Activated CD4-positive, alpha-beta T cell treated with anti-CD3 and anti-CD28 coated beads for 24 hours (primary cell): ENCODE measurements around the gene LTC4S.

Experiments used
- DNase-seq, 2 donors: peaks; one replicate each; pipeline ENCODE4 v3.0.0-alpha.2; 2020; ENCODE audit warnings: low read depth in 2 of 2

Gene LTC4S

DNA sequence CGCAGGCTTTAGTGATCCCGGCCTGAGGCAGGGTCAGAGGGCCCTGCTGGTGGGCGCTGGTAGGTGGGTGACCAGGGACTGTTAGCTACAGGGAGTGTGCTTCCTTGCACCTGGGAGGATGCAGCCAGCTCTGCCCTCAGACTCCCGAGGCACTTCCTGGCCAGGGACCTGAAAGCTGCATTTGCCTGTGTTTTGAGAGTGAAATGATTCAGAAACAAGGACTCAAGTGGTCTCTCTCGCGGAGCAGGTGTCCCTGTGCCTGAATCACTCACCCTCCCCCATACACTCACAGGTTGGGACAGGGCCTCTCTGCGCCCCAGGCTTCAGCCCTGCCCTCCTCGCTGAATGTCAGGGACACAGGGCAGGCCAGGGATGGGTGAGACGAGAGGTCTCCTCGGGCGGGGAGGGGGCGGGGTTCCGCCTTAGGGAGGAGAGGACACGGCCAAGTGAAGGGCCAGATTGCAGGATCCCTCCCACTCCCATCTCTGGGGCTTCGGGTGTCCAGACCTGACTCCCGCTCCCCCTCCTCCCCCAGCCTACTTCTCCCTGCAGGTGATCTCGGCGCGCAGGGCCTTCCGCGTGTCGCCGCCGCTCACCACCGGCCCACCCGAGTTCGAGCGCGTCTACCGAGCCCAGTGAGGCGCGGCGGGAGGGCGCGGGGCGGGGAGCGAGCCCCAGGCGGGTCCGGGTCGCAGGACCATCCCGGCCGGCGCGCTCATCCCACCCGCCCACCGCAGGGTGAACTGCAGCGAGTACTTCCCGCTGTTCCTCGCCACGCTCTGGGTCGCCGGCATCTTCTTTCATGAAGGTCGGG is 1.5 kb downstream of the LTC4S start:
- DNase-seq: no peak

DNA sequence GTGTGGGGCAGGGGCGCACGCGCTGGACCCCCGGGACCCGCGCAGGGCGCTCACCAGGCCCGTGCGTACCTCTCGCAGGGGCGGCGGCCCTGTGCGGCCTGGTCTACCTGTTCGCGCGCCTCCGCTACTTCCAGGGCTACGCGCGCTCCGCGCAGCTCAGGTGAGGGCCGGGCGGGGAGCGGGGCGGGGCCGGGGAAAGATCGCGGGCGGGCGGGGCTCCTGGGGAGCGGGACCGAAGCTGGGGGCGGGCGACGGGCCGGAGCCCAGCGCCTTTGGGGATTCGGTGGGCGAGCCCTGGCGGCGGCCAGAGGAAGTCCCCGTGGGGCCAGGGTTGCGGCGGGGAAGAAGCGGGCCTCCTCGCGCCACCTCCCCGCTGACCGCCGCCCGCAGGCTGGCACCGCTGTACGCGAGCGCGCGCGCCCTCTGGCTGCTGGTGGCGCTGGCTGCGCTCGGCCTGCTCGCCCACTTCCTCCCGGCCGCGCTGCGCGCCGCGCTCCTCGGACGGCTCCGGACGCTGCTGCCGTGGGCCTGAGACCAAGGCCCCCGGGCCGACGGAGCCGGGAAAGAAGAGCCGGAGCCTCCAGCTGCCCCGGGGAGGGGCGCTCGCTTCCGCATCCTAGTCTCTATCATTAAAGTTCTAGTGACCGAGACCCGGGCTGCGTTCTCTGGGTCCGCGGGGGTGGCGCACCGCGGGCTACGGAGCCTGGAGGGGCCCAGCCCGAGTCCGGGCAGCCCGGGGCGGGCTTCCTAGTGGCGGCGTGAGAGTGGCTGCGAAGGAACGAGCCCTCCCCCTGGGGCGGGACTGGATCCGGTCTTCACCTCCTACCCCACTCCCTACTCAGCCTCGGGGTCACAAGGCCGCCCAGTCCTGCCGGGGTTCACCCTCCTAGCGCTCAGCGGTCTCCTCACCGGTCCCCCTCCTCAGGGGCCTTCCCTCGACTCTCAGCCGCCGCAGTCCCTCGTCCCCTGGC is 2.4 kb downstream of the LTC4S start:
- peak in 1 of 2 donors; percentile 55 for DNase-seq

DNA sequence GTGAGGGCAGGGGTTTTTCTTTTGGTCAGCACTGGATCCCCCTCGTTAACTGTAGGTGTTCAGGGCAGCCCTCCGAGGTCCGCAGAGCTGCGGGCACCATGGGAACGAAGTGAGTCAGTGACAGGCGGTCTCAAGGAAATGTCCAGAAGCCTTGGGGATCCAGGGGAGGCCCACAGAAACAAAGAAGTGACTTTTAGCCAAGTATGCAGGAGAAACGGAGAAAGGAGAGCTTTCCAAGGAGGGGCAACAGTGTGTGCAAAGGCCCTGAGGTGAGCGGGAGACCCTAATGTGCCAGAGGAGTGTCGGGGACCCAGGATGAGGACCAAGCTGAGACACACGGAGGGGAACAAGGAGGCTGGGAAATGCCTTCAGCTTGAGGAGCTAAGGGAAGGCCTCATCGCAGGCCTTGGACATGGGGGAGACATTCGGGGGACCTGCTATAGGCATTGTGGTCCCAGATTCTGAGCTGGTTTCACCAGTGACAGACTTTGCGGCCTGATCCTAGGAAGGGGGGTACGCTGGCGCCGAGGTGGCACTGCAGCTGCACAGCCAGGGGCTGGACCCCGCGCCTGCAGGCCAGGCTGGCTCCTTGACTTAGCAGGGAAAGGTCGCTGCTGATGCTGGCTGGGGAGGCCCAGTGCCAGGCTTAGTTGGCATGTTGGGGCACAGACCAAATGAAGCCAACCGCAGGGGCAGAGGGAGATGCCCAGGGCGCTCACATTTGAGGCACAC is 3.3 kb downstream of the LTC4S start:
- no peak for DNase-seq

DNA sequence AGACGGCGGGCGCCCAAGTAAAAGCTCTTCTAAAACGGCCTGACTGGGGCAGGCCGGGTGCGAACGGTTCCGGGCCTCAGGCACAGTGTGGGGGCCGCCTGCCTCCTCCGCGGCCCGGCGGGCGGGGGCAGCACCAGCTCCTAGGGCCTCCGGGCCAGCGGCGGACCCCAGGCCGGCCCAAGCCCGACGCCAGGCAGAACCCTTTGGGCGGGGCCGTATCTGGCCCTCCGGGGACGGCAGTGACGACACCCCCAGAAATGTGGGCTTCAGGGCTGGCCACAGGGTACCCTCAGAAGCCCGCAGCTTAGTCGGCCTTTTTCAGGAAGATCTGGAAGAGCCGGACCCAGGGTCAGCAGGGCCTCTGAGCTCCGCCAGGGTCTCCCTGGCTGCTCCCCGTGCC is 4.0 kb downstream of the LTC4S start:
- no peak for DNase-seq

DNA sequence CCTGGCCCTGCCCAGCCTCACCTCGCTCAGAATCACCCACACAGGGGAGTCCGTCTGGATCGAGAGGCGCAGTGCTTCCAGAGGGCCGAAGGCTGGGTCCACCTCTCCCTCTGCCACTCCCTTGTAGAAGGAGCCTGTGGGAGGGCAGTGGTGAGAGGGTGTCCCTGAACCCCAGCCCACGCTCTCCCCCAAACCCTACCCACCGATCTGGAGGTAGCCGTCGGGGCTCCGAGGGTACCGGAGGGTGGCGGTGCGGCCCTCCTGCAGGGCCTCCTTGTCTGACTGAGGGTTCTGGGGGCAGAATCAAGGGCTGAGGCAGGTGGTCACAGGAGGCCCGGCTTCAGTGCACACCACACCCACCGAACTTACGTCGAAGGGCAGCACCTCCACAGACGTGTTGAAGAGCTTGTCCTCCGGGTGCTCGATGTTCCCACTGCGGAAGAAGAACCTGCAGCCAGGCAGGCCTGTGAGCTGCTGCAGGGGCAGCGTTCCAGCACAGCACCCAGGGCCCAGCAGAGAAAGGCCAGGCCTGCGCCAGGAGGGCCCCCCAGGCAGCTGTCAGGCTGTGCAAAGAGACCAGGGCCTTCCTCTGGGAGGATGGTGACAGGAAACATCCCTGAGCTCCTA is 4.5 kb downstream of the LTC4S start:
- no peak for DNase-seq

DNA sequence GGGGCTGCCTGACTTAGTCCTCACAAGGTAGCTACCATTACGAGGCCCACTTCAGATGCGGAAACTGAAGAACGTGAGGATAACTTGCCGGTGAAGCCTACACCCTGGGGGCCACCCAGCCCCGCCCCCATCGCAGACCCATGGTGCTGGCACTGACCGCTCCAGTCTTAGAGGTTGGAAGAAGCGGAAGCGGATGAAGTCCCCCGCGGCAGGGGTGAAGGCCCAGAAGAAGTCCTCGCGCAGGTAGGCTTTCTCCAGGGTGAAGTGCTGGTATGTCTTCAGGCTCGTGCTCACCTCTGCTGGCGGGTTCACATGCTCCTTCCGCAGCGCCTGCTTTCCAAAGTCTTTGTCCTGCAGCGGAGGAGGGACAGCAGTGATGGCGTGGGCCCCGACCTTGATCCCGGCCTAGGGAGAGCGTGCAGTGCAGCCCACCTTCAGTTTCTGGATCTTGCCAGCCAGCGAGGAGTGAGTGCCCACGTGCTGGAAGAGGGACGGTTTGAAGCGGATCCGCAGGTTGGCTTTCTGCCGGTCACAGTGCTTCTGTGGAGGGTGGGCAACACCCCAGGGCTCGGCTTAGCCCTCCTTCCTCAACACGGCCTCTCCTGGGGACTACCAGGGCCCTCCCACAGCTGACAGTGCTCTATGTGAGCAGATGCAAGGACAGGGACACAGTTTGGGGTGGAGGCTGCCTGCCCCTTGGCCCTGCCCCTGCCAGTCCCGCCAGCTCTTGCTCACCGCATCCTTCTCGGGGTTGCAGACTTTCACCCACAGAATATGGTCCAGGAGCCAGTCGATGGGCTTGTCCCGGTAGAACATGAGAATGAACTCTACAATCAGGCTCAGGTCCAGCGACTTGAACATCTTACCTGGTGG is 5.2 kb downstream of the LTC4S start:
- DNase-seq: no peak

DNA sequence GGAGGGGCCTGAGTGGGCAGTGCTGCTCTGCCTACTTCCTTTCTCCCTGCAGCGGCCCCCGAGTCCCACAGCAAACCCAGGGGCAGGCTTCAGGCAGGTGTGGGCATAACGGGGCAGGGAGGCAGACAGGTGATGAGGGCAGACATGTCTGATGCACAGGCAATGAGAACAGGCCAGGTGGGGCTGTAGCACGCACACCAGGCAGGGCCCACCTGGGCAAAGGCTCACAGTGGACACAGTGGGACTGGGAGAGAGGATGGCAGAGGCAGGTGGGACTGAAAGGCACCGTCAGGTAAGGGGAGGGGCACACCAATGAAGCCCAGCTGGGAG is 5.8 kb downstream of the LTC4S start:
- DNase-seq: no peak

DNA sequence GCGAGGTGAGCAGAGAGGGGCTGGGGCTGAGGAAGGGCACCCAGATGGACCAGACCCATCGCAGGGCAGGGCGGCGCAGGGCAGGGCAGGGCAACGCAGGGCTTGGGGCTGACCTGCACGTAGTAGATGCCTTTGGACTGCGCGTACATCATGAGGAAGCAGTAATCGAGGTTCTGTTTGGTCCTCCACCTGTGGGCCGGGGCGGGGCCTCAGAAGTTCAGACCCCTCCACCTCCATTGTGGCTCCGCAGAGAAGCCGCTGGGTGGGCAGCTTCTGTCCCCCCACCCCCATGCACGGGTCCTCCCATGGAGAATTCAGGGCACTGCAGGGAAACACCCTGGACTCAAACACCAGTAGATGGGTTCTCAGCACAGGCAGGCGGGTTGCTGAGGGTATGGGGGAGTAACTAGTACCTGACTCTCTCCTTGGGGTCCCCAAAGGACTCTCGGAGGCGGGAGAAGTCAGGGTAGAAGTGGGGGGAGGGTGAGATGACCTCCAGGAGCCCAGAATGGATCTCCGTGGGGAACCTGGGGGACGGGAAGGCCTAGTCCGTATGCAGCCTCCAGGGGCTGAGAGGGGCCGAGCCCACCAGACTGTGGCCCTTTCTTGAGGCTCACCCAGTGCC is 6.4 kb downstream of the LTC4S start:
- no peak for DNase-seq

DNA sequence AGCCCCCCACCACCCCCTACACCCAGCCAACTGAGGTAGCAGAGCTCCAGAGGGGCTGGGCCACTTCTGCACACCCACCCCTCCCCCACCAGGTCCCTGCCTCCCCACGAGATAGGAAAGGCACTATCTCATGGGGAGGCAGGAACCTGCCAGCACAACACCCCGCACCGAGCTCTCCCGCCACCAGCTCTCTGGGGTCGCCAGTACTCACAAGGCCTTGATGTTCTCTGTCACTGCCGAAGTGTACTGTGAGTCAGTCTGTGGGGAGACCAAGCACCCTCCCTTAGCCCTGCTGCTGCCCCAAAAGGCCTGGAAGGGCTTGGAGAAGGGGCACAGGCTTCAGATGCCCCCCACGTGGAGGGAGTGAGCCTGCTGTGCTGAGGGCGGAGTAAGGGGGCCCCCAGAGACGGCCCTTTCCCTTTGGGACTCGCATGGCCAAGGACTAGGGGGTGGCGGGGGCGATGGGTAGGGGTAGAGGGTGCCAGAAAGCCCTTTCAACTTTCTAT is 7.0 kb downstream of the LTC4S start:
- DNase-seq: no peak

DNA sequence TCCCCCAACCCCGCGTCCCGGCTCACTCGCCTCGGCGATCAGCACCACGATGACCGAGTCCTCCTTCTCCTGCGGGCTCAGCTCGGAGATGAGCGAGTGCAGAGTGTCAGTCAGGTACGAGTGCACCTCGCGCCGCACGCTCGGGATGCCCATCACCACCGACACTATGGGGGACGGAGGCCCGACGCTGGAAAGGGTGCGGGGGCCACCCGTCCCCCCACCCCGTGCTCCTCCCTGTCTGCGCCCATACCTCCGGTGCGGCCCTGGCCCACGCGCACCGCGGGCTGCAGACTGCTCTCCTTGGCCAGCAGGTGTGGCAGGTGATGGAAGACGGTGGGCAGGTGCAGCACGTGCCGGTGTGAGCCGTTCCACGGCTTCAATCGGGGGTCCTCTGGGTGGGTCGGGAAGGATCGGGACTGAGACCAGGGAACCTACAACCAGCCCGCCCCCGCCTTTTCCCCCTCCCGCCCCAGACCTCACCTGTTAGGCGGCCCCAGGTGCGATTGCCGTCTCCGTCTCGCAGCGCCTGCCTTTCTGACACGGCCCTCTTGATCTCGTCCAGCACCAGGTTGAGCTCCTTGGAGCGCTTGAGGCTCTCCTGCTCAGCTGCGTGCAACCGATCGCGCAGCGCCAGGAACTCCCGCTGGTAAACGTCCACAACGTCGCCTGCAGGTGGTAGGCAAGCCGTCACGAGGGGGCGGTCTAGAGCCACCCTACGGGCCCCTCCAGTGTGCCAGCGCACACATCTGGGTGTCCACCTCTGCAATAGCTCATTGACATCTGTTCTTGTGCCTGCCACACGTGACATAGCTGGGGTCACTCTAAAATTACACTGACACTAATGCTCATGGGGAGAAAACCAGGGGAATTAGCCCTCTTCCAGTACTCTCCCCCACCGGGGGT is 7.8 kb downstream of the LTC4S start:
- peak; percentile 82 to 83 for DNase-seq

DNA sequence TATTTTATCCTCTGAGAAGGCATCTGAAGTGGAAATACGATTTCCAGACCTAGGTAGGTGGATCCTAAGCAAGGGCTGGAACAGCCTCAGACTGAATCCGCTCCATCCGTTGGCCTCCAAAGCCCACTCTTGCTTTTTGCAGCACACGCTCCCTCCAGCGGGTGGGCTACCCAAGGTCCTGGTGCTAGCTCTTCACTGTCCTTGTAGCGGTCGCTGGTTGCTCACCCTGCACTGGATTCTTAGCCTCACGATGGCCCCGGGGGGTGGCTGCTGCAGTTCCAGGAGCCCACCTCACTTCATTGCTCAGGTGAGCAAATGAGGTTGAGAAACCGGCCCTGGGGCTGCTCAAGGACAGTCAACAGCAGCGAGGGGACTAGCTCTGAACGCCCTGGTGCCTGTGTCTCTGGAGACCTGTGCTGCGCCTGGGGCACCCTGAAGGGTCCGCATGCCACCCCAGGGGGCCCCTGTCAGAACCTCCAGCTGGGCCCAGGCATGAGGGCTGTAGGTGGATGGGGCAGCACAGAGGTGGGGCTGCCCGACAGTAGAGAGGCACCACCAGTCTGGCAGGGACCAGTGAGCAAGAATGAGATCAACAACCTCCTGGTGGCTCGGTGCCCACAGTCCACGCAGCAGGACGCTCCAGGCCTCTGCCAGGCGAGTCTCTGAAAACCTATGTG is 8.6 kb downstream of the LTC4S start:
- DNase-seq: no peak

DNA sequence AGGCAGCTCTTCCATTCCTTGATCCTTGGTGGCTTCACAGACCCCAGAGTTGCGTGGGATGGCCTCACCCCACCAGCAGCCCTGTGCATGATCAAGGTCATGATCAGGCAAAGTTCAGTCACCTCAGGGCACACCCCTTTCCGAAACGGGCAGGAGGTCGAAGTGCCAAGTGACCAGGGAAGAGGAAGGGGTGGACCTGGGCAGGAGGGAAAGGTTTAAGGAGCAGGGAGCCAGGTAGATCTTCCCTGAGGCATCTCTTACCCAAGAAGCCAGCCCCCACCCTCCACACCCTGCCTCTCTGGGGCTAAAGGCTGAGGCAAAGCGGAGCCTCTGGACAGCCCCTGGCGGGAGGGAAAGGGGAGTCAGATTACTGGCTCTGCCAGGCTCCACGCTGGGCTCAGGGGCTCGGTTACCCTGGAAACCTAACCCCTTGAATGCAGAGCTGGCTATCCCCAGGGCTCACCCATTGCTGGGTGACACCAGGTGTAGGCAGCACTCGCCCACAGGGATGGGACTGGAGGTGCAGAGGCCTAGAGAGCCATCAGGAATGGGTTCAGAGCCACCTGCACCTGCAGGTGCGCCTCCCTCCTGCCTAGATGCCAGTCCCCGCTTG is 9.3 kb downstream of the LTC4S start:
- no peak for DNase-seq

DNA sequence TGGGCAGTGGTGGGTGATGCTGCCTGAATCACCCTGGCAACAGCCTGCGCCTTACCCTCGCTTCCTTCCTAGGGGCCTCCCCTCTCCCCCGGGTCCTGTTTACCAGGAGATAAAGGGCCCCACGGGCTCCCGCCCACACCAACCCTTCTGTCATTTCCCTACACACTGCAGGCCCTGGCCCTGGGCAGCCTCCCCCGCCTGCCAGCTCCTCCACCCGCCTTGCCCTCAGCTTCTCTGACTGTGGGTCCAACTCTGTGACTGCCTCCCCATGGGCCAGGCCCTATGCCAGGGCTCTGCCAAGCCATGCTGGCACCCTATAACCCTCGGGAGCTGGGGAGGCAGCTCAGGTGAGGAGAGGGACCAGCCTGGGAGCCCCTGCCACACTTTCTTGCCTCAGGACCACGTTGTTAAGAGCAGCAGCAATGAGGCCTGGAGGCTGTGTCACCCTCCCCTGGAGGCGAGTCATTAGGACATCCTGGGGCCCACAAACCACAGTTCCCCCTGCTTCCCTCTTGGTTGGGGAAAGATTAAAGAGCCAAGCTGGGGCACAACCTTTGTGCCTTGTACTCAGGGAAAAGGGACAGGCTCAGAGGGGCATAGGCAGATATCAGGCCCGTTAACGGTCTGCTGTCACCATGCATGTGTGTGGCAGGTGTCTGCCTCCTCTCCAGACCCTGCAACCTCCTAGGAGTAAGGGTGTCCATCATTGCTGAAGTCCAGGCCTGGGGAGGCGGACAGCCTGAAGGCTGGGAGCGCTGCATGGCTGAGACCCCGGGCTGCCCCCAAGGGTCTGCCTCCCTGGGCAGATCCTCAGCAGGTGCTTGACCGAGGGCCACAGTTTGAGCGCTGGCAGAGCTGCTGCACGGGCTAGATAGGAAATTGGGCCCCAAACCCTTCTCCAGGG is 10.1 kb downstream of the LTC4S start:
- peak in 1 of 2 donors; percentile 58 for DNase-seq

DNA sequence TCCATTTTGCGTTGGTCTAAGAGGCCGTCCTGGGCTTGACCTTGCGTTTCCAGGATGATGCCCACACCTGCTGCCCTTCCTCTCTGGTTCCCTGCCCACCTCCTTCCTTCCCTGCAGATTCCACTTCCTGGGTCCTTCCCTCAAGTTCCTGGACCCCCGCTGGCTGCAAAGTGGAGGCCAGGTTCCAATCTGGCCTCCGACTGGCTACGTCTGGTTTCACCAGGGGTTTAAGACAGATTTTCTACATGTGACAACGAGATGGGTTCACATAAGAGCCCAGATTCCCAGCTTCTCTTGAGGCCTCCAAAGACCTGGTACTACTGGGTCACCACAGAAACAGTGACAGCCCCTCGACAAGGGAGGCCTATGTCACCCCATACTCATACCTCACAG is 10.8 kb downstream of the LTC4S start:
- DNase-seq: no peak

DNA sequence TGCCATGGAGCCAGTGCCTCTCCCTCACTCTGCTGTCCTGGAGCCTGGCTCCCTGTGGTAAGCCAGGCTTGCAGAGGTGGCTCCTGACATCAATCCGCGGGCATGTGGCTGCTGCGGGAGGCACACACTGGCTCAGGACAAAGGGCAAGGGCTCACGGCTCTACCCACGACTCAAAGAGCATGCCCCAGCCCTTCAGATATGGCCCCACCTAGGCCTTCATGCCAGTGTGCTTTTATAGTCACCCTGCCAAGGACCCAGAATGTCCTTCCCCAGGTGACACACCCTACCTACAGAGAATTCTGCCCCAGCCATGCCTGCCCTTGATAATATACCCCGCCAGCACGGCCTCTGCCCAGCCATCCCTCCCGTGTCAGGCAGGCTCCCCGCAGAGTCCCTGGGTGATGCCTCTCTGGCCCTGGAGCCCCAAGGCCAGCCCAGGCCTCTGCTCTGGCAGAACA is 11.3 kb downstream of the LTC4S start:
- no peak for DNase-seq

DNA sequence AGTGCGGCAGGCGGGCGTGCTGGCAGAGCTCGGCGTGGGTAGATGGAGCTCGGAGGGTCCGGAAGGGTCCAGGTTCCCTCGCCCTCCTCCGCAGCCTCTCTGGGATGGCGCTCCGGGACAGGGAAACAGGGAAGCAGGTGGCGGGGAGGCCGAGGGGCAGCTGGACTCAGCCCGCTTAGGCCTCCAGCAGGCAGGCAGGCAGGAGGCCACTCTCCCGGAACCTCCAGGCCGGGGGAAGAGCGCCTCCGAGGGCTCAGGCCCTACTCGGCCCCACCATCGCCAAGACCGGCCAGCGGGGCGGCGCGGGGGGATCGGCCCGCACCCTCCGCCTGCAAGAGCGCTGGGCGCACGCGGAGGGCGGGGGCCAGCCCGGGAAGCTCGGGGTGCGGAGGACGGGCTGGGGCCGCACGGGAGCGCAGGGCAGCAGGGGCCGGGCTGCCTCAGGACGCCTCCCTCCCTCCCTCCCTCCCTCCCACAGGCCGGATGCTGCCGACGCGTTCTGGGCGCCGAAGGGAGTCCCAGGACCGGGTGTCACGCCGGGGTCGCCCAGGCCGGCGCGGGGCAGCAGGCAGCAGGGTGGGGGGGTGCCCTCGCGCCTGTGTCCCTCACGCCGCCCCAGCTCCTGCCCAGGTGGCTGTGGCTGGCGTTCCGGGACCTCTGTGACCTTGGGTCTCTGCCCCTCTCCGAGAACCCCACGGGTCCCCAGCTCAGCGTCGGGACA is 11.9 kb downstream of the LTC4S start:
- DNase-seq: no peak
